GM10266 (cell line): ENCODE results near the gene PTH2.

ENCODE experiments used
- DNase-seq: peaks from one replicate; pipeline ENCODE4 v3.0.0; 2012; ENCODE audit errors: extremely low spot score
- CTCF ChIP-seq: IDR thresholded peaks from 2 replicates; pipeline ENCODE4 v1.5.1; 2012; ENCODE audit warnings: mild to moderate bottlenecking, low read depth; ENCODE audit not compliant: control insufficient read depth, insufficient read depth; ENCODE audit errors: missing control alignments

Gene PTH2

GRCh38 chr19:49408816-49409440, 14.3 kb downstream of the PTH2 start:
- peak; percentile 26 for DNase-seq

DNA sequence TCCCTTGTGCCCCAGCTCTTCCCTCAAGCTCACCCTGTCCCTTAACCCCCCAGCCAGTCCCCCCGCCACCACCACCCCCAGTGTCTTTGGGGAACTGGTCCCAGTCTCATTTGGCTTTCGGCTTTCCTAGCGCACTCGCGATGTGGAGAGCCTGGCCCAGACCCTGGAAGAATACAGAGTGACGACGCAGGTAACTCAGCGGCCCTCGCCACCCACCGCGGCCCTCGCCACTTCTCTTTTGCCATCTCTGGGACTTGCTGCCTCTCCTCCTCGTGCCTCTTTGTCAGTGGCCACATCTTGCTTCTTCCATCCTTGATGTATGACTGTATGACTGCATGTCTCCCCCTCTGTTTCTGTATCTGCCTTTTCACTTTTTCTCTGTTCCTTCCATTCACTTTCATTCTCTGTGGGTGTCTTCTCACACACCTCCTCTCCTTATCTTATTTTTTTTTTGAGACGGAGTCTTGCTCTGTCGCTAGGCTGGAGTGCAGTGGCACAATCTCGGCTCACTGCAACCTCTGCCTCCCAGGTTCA, 15.7 kb downstream of the PTH2 start:
- no peak for TF ChIP-seq CTCF
- DNase-seq: no peak

More at GRCh38 chr19:49408816-49409440, 14.3 kb downstream of the PTH2 start:
- TF ChIP-seq CTCF: no peak

- TF ChIP-seq CTCF: no peak
- no peak for DNase-seq
Observed at GRCh38 chr19:49407079-49407478, 16.2 kb downstream of the PTH2 start.

DNA sequence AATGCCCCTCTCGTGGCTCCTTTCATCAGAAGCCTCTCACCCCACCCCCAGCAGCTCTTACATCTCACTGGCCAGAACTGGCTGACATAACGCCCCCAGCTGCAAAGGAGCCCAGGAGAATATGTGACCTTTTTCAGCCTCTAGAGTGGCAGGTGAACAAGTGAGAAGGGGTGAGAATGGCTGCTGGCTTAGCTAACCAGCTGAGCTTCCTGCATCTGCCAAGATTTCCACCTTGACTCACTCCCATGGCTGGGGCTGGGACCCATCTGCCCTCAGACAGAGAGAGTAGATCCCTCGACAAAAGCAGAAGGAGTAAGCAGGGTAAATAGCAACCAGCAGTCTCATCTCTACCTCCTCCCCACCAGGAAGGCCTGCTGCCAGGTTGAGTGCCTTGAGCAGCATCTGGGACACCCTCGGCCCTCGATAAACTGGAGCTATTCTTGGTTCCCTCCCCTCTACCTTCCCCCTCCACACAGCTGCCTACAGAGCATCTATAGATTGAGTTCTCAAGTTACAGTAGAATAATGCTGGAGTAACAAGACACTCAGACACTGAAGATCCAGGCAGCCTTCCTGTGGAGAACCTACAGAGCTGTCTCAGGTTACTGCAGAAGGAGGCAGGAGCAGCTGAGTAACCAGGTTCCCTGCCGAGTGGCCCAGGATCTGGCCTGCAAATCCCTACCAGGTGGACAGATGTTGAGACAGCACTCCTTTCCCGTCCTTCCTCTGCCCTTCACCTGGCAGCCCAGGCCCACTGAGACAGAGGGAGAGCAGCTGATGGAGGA, 19.6 kb downstream of the PTH2 start:
- TF ChIP-seq CTCF: no peak
- DNase-seq: peak; percentile 13

- DNase-seq: no peak
Observed at GRCh38 chr19:49400029-49400428, 23.2 kb downstream of the PTH2 start.

GRCh38 chr19:49398931-49399330, 24.3 kb downstream of the PTH2 start:
- no peak for DNase-seq
- no peak for TF ChIP-seq CTCF

More at GRCh38 chr19:49400029-49400428, 23.2 kb downstream of the PTH2 start:
- TF ChIP-seq CTCF: no peak
